Stimulated activated CD4-positive, alpha-beta T cell treated with anti-CD3 and anti-CD28 coated beads, Interleukin-1b, Interleukin-23, amount 100 ng/mL, for 48 hours (primary cell): ENCODE measurements around the gene INHBB.

Experiments
- DNase-seq: peaks from one replicate; pipeline ENCODE4 v3.0.0-alpha.2; 2020

The INHBB gene

DNA sequence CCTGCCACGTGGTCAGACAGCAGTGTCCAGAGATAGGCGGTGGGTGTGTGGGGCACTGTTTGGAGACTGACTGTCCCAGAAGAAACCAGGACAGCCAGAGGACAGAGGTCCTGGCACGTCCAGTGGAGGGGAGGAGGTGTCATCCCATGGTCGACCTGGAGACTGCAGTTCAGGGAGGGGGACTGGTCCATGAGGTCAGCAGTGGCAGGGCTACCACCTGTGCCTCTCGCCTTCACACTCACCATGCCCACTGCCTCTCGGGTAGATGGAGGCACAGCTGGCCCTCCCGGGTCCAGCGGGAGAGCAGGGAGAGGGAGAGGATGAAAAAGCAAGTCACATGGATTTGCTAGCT is 53.9 kb downstream of the INHBB start:
- DNase-seq, result no peak

DNA sequence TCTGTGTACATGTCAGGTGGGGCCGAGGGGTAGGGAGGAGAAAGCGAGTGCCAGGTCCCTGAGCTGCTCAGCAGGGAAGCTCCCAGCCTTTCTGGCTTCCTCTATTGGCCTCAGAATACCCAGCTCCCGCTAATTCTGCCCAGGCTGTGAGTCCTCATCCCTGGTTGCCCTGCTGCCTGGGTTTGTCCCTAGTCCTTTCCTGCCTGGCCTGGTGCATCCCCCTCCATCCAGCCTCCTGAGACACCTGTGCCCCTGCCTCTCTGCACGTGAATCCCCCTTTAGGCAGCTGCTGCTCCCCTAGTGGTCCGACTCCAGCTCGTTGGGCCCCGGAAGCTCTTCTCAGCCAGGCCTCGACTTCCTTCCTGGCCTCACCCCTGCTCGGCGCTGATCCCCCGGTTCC is 54.6 kb downstream of the INHBB start:
- DNase-seq, result no peak
